Measurements from ENCODE around the gene TMEM132D. TPM values are rescaled to one million over a fixed set of nuclear protein-coding genes. Genes with fewer than 3 reads are reported as not detected.

TMEM132D gene
- total RNA-seq, 1 experiment from 2014 or later = 1.4 TPM

DNA sequence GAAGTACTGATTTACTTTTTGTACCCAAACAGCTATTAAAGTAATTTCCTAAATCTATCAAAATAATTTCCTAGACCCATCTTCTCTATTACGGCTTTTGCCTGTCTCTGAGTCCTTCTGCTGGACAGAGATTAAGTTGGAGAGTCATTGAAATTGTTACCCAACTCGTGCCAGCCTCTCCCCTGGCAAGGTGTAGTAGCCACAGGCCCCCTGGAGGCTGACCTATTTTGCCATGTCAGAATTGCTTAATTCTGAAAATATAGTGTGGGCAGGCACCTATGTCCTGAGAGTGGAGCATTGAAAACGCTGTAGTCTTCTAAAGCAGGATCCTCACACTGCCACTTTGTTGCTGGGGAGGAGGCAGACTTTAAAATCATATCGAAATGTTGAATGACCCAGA, 742.3 kb downstream of the TMEM132D start:
- CTCF ChIA-PET = no interaction called here
- POLR2A ChIA-PET = no interaction called here
- peaks cover 85% of the 10 kb centered on the region for H3K9me3 Mint-ChIP-seq
- no peak overlapping the region for H3K4me3 Mint-ChIP-seq
- DNase-seq (ENCODE audit: low spot score) (no peak), ATAC-seq (no peak)
- H3K27me3 Mint-ChIP-seq (ENCODE audit: low read depth) = peaks cover 9% of the 10 kb centered on the region
- no peaks in the 10 kb centered on the region for H3K4me1 Mint-ChIP-seq
- H3K27ac Mint-ChIP-seq = no peak overlapping the region
- H3K36me3 Mint-ChIP-seq = peaks cover 79% of the 10 kb centered on the region
- TF ChIP-seq ZNF219 (CRISPR knock-in tag; IDR thresholded peaks at IDR 0.05; ENCODE audit: borderline replicate concordance) (no peak), SP1 (CRISPR knock-in tag; conservative IDR thresholded peaks at IDR 0.05) (no peak), ZNF232 (CRISPR knock-in tag; IDR thresholded peaks at IDR 0.05) (no peak), SMAD4 (CRISPR knock-in tag; IDR thresholded peaks at IDR 0.05) (no peak), CREM (CRISPR knock-in tag; IDR thresholded peaks at IDR 0.05) (no peak), ATF1 (CRISPR knock-in tag; IDR thresholded peaks at IDR 0.05) (no peak), NR1H2 (CRISPR knock-in tag; IDR thresholded peaks at IDR 0.05) (no peak), STAT6 (CRISPR knock-in tag; conservative IDR thresholded peaks at IDR 0.05; ENCODE audit: low read depth) (no peak), FOXP1 (CRISPR knock-in tag; IDR thresholded peaks at IDR 0.05; ENCODE audit: borderline replicate concordance) (no peak), EMX1 (CRISPR knock-in tag; IDR thresholded peaks at IDR 0.05) (no peak), ERG (CRISPR knock-in tag; IDR thresholded peaks at IDR 0.05) (no peak), MXD4 (CRISPR knock-in tag; IDR thresholded peaks at IDR 0.05; ENCODE audit: borderline replicate concordance) (no peak), AR (CRISPR knock-in tag; IDR thresholded peaks at IDR 0.05) (no peak), NFYB (CRISPR knock-in tag; conservative IDR thresholded peaks at IDR 0.05; ENCODE audit: low read depth) (no peak)
- TF ChIP-seq, protein P1, sequence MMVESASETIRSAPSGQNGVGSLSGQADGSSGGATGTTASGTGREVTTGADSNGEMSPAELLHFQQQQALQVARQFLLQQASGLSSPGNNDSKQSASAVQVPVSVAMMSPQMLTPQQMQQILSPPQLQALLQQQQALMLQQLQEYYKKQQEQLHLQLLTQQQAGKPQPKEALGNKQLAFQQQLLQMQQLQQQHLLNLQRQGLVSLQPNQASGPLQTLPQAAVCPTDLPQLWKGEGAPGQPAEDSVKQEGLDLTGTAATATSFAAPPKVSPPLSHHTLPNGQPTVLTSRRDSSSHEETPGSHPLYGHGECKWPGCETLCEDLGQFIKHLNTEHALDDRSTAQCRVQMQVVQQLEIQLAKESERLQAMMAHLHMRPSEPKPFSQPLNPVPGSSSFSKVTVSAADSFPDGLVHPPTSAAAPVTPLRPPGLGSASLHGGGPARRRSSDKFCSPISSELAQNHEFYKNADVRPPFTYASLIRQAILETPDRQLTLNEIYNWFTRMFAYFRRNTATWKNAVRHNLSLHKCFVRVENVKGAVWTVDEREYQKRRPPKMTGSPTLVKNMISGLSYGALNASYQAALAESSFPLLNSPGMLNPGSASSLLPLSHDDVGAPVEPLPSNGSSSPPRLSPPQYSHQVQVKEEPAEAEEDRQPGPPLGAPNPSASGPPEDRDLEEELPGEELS (CRISPR knock-in tag; IDR thresholded peaks at IDR 0.05) = no peak
- TF ChIP-seq, protein P2, sequence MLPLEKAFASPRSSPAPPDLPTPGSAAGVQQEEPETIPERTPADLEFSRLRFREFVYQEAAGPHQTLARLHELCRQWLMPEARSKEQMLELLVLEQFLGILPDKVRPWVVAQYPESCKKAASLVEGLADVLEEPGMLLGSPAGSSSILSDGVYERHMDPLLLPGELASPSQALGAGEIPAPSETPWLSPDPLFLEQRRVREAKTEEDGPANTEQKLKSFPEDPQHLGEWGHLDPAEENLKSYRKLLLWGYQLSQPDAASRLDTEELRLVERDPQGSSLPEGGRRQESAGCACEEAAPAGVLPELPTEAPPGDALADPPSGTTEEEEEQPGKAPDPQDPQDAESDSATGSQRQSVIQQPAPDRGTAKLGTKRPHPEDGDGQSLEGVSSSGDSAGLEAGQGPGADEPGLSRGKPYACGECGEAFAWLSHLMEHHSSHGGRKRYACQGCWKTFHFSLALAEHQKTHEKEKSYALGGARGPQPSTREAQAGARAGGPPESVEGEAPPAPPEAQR (CRISPR knock-in tag; IDR thresholded peaks at IDR 0.05) = no peak
- TF ChIP-seq, protein P3, sequence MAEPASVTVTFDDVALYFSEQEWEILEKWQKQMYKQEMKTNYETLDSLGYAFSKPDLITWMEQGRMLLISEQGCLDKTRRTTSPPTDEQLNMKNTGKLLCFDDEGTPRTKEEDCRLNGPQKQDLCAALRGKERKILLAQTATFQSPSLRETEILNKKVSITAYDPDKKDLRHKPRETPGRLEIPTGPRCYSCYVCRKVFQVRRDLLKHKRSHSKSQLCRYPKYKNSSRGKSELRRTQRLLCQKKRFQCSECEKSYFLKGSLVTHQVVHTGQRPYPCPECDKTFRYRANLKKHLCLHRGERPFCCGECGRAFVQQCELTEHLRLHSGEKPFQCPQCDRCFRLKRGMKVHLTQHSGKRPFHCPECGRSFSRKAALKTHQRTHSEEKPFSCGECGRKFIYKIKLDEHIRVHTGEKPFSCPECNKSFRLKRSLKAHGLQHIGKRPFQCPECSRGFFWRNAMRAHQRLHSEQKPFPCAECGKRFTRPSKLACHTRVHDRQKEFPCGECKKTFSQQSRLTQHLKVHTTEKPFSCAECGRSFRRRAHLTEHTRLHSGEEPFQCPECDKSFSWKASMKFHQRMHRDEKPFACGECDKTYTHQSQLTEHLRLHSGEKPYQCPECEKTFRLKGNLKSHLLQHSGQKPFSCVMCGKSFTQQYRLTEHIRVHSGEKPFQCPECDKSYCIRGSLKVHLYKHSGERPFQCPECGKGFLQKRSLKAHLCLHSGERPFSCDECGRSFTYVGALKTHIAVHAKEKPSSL (CRISPR knock-in tag; conservative IDR thresholded peaks at IDR 0.05) = no peak
- TF ChIP-seq, protein P4, sequence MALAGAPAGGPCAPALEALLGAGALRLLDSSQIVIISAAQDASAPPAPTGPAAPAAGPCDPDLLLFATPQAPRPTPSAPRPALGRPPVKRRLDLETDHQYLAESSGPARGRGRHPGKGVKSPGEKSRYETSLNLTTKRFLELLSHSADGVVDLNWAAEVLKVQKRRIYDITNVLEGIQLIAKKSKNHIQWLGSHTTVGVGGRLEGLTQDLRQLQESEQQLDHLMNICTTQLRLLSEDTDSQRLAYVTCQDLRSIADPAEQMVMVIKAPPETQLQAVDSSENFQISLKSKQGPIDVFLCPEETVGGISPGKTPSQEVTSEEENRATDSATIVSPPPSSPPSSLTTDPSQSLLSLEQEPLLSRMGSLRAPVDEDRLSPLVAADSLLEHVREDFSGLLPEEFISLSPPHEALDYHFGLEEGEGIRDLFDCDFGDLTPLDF (CRISPR knock-in tag; IDR thresholded peaks at IDR 0.05) = no peak
- TF ChIP-seq, protein P5, sequence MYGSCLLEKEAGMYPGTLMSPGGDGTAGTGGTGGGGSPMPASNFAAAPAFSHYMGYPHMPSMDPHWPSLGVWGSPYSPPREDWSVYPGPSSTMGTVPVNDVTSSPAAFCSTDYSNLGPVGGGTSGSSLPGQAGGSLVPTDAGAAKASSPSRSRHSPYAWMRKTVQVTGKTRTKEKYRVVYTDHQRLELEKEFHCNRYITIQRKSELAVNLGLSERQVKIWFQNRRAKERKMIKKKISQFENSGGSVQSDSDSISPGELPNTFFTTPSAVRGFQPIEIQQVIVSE (CRISPR knock-in tag; IDR thresholded peaks at IDR 0.05; ENCODE audit: borderline replicate concordance) = no peak

Measured in WTC11 (cell line).